HL-60 (cell line): ENCODE data around the gene SRGAP3.
A peak's percentile ranks its signal among the peaks of the same experiment; 100 is the strongest.
"Not testable (repeated sequence)": the region's sequence is repeated elsewhere in the genome, so short reads cannot be mapped to it uniquely, and the experiment has no call there.

Experiments
- DNase-seq, 2 experiments: peaks; one replicate each; pipeline ENCODE4 v3.0.0-alpha.2; 2010 to 2020; ENCODE audit warnings: low read depth in 1 of 2, low spot score in 1 of 2
- H3K27ac ChIP-seq: fragments of 250-450 bp; sonication (Bioruptor Pico); replicated peaks from 2 replicates; pipeline ENCODE4 v1.5.1; 2020; ENCODE audit warnings: mild to moderate bottlenecking, moderate library complexity
- H3K27me3 ChIP-seq: fragments of 250-450 bp; sonication (Bioruptor Pico); 2 replicates; pipeline ENCODE4 v1.5.1; 2021; ENCODE audit warnings: mild to moderate bottlenecking, moderate library complexity; ENCODE audit not compliant: insufficient read depth, poor library complexity, severe bottlenecking
- H3K4me3 ChIP-seq: replicated peaks from 2 replicates; pipeline ENCODE4 v1.5.1; 2011; ENCODE audit warnings: mild to moderate bottlenecking, control low read depth, low read length; ENCODE audit not compliant: insufficient read depth
- GABPA ChIP-seq: IDR thresholded peaks from 2 replicates; pipeline ENCODE4 v1.6.1; 2012; ENCODE audit warnings: low read depth
- POLR2AphosphoS5 ChIP-seq: IDR thresholded peaks from 2 replicates; pipeline ENCODE4 v1.6.1; 2012; ENCODE audit warnings: low read depth
- REST ChIP-seq: IDR thresholded peaks from 2 replicates; pipeline ENCODE4 v1.6.1; 2012; ENCODE audit warnings: low read depth; ENCODE audit not compliant: insufficient replicate concordance
- SPI1 ChIP-seq: IDR thresholded peaks from 2 replicates; pipeline ENCODE4 v1.6.1; 2012; ENCODE audit warnings: low read depth, mild to moderate bottlenecking, borderline replicate concordance
- TF ChIP-seq, protein P1 (sequence below): IDR thresholded peaks from one replicate; pipeline ENCODE4 v1.5.1; 2011; ENCODE audit warnings: low read length, control low read depth, inconsistent platforms; ENCODE audit not compliant: insufficient read depth

The SRGAP3 gene

GRCh38 chr3:9087831-9088413, 161.5 kb downstream of the SRGAP3 start:
- Histone ChIP-seq H3K4me3 (no peak overlapping the region), H3K27me3 (no peaks in the 10 kb centered on the region), H3K27ac (peak overlapping the region; percentile 34)
- peak; percentile 50; the same call in 1 of the 2 replicates for TF ChIP-seq SPI1
- TF ChIP-seq, protein P1, sequence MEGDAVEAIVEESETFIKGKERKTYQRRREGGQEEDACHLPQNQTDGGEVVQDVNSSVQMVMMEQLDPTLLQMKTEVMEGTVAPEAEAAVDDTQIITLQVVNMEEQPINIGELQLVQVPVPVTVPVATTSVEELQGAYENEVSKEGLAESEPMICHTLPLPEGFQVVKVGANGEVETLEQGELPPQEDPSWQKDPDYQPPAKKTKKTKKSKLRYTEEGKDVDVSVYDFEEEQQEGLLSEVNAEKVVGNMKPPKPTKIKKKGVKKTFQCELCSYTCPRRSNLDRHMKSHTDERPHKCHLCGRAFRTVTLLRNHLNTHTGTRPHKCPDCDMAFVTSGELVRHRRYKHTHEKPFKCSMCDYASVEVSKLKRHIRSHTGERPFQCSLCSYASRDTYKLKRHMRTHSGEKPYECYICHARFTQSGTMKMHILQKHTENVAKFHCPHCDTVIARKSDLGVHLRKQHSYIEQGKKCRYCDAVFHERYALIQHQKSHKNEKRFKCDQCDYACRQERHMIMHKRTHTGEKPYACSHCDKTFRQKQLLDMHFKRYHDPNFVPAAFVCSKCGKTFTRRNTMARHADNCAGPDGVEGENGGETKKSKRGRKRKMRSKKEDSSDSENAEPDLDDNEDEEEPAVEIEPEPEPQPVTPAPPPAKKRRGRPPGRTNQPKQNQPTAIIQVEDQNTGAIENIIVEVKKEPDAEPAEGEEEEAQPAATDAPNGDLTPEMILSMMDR, result no peak
- peak; percentile 38 to 42 for DNase-seq

DNA sequence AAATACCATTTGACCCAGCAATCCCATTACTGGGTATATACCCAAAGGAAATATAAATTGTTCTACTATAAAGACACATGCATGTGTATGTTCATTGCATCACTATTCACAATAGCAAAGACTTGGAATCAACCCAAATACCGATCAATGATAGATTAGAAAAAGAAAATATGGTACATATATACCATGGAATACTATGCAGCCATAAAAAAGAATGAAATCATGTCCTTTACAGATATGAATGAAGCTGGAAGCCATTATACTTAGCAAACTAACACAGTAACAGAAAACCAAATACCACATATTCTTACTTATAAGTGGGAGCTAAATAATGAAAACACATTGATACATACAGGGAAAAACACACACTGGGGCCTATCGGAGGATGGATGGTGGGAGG, 164.0 kb downstream of the SRGAP3 start:
- DNase-seq, H3K4me3 ChIP-seq, H3K27me3 ChIP-seq, H3K27ac ChIP-seq: not testable (repeated sequence)

DNA sequence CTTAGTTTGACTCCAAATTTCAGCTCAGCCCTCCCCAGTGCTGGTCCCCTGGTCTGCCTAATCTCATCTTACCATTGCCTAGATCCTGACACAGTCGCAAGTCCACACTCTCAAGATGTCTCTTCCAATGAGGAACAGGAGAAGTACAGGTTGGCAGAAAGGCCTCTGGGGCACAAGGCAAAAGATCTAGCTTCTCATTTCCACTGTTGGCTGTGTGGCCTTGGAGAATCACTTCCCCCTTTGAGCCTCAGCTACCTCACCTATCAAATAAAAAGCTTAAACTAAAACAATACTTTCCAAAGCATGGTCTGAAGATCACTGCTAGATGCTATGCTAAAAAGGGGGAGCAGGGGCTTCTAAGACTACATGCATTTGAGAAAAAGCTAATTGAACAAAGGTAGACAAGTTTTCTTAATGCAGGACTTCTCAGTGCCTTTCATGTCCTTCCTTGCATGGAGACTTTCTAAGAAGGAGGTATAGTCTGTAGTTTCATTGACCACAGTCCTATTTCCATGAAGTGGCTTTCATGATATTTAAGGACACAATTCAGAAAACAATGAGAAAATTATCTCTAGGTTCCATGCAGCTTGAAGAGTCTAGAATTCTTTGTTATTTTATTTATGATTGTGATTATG, 168.1 kb downstream of the SRGAP3 start:
- DNase-seq, result peak in 1 of 2 experiments; percentile 12
- no peaks in the 10 kb centered on the region for H3K27me3 ChIP-seq
- no peak overlapping the region for H3K4me3 ChIP-seq
- peak; percentile 52; the same call in 1 of the 2 replicates for TF ChIP-seq SPI1
- TF ChIP-seq, protein P1, result no peak
- no peak for TF ChIP-seq POLR2AphosphoS5
- TF ChIP-seq GABPA, result no peak
- no peak overlapping the region for H3K27ac ChIP-seq

GRCh38 chr3:9080163-9080562, 169.3 kb downstream of the SRGAP3 start:
- Histone ChIP-seq H3K27ac (no peak overlapping the region), H3K27me3 (no peaks in the 10 kb centered on the region), H3K4me3 (no peak overlapping the region)
- TF ChIP-seq SPI1 (no peak), POLR2AphosphoS5 (no peak), GABPA (no peak), REST (no peak)
- TF ChIP-seq, protein P1, result no peak
- no peak for DNase-seq

- no peak for DNase-seq
- H3K4me3 ChIP-seq, result no peak overlapping the region
- TF ChIP-seq, protein P1, result no peak
- no peak for TF ChIP-seq GABPA
- TF ChIP-seq POLR2AphosphoS5, result no peak
- no peak for TF ChIP-seq REST
- no peak for TF ChIP-seq SPI1
- H3K27me3 ChIP-seq, result no peaks in the 10 kb centered on the region
- H3K27ac ChIP-seq, result no peak overlapping the region
Observed at GRCh38 chr3:9079676-9080075, 169.8 kb downstream of the SRGAP3 start.
